ENCODE results near the gene DLG1.

DLG1 gene

GRCh38 chr3:196995027-196995426 lies 303.4 kb downstream of the DLG1 start:
- DNase-seq, result no peak

- DNase-seq, result no peak
Observed at GRCh38 chr3:196994056-196994455, 304.4 kb downstream of the DLG1 start.
